Panc1 (cell line): ENCODE measurements around the gene MAST4. TPM values are rescaled to one million over a fixed set of nuclear protein-coding genes. Genes with fewer than 3 reads are reported as not detected.

Experiments
- ATAC-seq: fragments of 200-7000 bp; cut with Tn5 transposase; 2 replicates; pipeline ENCODE4 v1.9.1; 2020; ENCODE audit warnings: mild to moderate bottlenecking, moderate library complexity
- BruUV-seq: library from RNA; stranded (reverse); fragments of 400-500 nt; replicated peaks from 2 replicates; lab custom pipeline; 2021; lab: Mats Ljungman, UMichigan
- CTCF ChIA-PET: fragments of 300-600 bp; sonication (Branson Sonifier 250); formaldehyde crosslinking; loops from one replicate; lab custom pipeline; 2022; ENCODE audit warnings: antibody characterized with exemption; lab: Charles Lee
- POLR2A ChIA-PET: fragments of 300-600 bp; sonication (Branson Sonifier 250); formaldehyde crosslinking; loops from one replicate; lab custom pipeline; 2022; ENCODE audit warnings: antibody characterized with exemption; lab: Charles Lee
- DNase-seq: peaks from one replicate; pipeline ENCODE4 v3.0.0-alpha.2; 2010; ENCODE audit warnings: low read depth, low spot score
- H3K27ac ChIP-seq: 2 replicates; pipeline ENCODE4 v1.5.1; 2011; ENCODE audit warnings: mild to moderate bottlenecking, low read length, inconsistent platforms
- H3K27me3 ChIP-seq: fragments of 200-500 bp; sonication (Bioruptor generic); 2 replicates; pipeline ENCODE4 v1.6.0; 2014; ENCODE audit warnings: low read length, inconsistent platforms; ENCODE audit not compliant: control insufficient read depth, insufficient read depth
- H3K36me3 ChIP-seq: fragments of 200-500 bp; sonication (Bioruptor generic); 2 replicates; pipeline ENCODE4 v1.5.1; 2014; ENCODE audit warnings: inconsistent platforms, mild to moderate bottlenecking, low read length, moderate library complexity; ENCODE audit not compliant: control insufficient read depth, insufficient read depth
- H3K4me1 ChIP-seq: 2 replicates; pipeline ENCODE4 v1.5.1; 2011; ENCODE audit warnings: inconsistent platforms, mild to moderate bottlenecking, low read length, moderate library complexity; ENCODE audit not compliant: control insufficient read depth, insufficient read depth
- H3K4me3 ChIP-seq, 2 experiments: 2 replicates each; pipeline ENCODE4 v1.5.1; 2011 to 2012; ENCODE audit warnings: low read depth in 2 of 2, low read length in 2 of 2, mild to moderate bottlenecking in 2 of 2, inconsistent platforms in 1 of 2, moderate library complexity in 1 of 2
- H3K9me3 ChIP-seq: fragments of 200-500 bp; sonication (Bioruptor generic); 2 replicates; pipeline ENCODE4 v1.5.1; 2014; ENCODE audit warnings: low read depth, mild to moderate bottlenecking, inconsistent platforms, low read length, moderate library complexity; ENCODE audit not compliant: control insufficient read depth, insufficient read depth
- CTCF ChIP-seq: fragments of 450-650 bp; IDR thresholded peaks from 2 replicates; pipeline ENCODE4 v1.5.1; 2017; ENCODE audit warnings: mild to moderate bottlenecking
- POLR2AphosphoS5 ChIP-seq: IDR thresholded peaks from 2 replicates; pipeline ENCODE4 v1.6.1; 2012; ENCODE audit warnings: mild to moderate bottlenecking, low read depth, low read length, moderate library complexity
- REST ChIP-seq, 2 experiments: IDR thresholded peaks; 2 replicates each; pipeline ENCODE4 v1.6.1; 2011 to 2012; ENCODE audit warnings: low read depth in 2 of 2, control low read depth in 1 of 2, low read length in 1 of 2, mild to moderate bottlenecking in 1 of 2, moderate library complexity in 1 of 2; ENCODE audit not compliant: insufficient read depth in 1 of 2
- SIN3A ChIP-seq: IDR thresholded peaks from 2 replicates; pipeline ENCODE4 v1.6.1; 2012; ENCODE audit warnings: low read depth, mild to moderate bottlenecking, low read length, moderate library complexity, borderline replicate concordance; ENCODE audit not compliant: insufficient read depth
- TCF7L2 ChIP-seq: IDR thresholded peaks from 2 replicates; pipeline ENCODE4 v1.6.1; 2011; ENCODE audit warnings: mild to moderate bottlenecking, low read depth, low read length, inconsistent platforms
- in situ Hi-C: cut with HindIII; loops from 2 replicates; pipeline ENCODE4 v1.10.0; 2016; ENCODE audit warnings: low sequenced_read_pairs, low pct_unique_long_range_greater_than_20kb
- intact Hi-C: fragments of 100-400 bp; cut with micrococcal nuclease; formaldehyde crosslinking; loops from one replicate; pipeline ENCODE4 v1.10.0; 2022; ENCODE audit not compliant: unreplicated experiment
- total RNA-seq: library from RNA; stranded (reverse); gene quantifications from one replicate; pipeline ENCODE4 v1.2.1, GENCODE V29; 2021; ENCODE audit not compliant: unreplicated experiment

Gene MAST4
- total RNA-seq, 1 experiment from 2014 or later = 1.8 TPM

- POLR2A ChIA-PET = no interaction called here
- intact Hi-C loops = no loop called here
- no peak for ATAC-seq
These were observed 233.1 kb downstream of the MAST4 start for GRCh38 chr5:66829358-66829674.

GRCh38 chr5:66829826-66830225 is 233.6 kb downstream of the MAST4 start:
- H3K4me1 ChIP-seq = peaks cover 6% of the 10 kb centered on the region; the same call in 1 of the 2 replicates
- ChIA-PET POLR2A (no interaction called here), CTCF (no interaction called here)
- peaks cover 12% of the 10 kb centered on the region for H3K27me3 ChIP-seq
- in situ Hi-C loops = no loop called here
- no peaks in the 10 kb centered on the region for H3K9me3 ChIP-seq
- no peak overlapping the region for H3K27ac ChIP-seq
- intact Hi-C loops = no loop called here
- ATAC-seq (no peak), DNase-seq (no peak)
- H3K4me3 ChIP-seq = no peak overlapping the region
- H3K36me3 ChIP-seq = no peaks in the 10 kb centered on the region
- no TSS peak for BruUV-seq
- TF ChIP-seq SIN3A (no peak), POLR2AphosphoS5 (no peak), CTCF (no peak), TCF7L2 (no peak), REST (IDR thresholded peaks at IDR 0.05; ENCODE audit: insufficient read depth in 1 of 2, low read depth in 2 of 2, low read length in 1 of 2) (no peak)

More at GRCh38 chr5:66829358-66829674, 233.1 kb downstream of the MAST4 start:
- BruUV-seq = no TSS peak
- H3K4me1 ChIP-seq = peaks cover 6% of the 10 kb centered on the region; the same call in 1 of the 2 replicates
- H3K27me3 ChIP-seq = peaks cover 12% of the 10 kb centered on the region
- CTCF ChIA-PET = no interaction called here
- no peak for DNase-seq
- no peak overlapping the region for H3K27ac ChIP-seq
- TF ChIP-seq CTCF (no peak), SIN3A (no peak), REST (IDR thresholded peaks at IDR 0.05; ENCODE audit: insufficient read depth in 1 of 2, low read depth in 2 of 2, low read length in 1 of 2) (no peak), POLR2AphosphoS5 (no peak), TCF7L2 (no peak)
- H3K4me3 ChIP-seq = peak overlapping the region; percentile 15 to 63
- in situ Hi-C loops = no loop called here
- no peaks in the 10 kb centered on the region for H3K9me3 ChIP-seq
- no peaks in the 10 kb centered on the region for H3K36me3 ChIP-seq
